H9 (cell line): ENCODE data around the gene ATP2B2. TPM values are rescaled to one million over a fixed set of nuclear protein-coding genes. Genes with fewer than 3 reads are reported as not detected.

Source experiments
- DNase-seq: peaks from one replicate; pipeline ENCODE4 v3.0.0-alpha.2; 2017
- H2AFZ ChIP-seq: one replicate; pipeline ENCODE4 v1.6.1; 2013; ENCODE audit warnings: mild to moderate bottlenecking, low read length, control low read depth, moderate library complexity
- H2AK5ac ChIP-seq: 2 replicates; pipeline ENCODE4 v1.6.1; 2013; ENCODE audit warnings: low read length, control low read depth, mixed read lengths; ENCODE audit not compliant: insufficient read length
- H2BK120ac ChIP-seq: one replicate; pipeline ENCODE4 v1.6.1; 2013; ENCODE audit warnings: low read depth, mild to moderate bottlenecking, low read length, control low read depth, inconsistent platforms; ENCODE audit not compliant: poor library complexity, severe bottlenecking
- H2BK12ac ChIP-seq: 2 replicates; pipeline ENCODE4 v1.6.1; 2013; ENCODE audit warnings: low read length, control low read depth, mixed read lengths, low read depth; ENCODE audit not compliant: insufficient read length
- H2BK15ac ChIP-seq: 2 replicates; pipeline ENCODE4 v1.6.1; 2013; ENCODE audit warnings: low read depth, low read length, control low read depth
- H2BK20ac ChIP-seq: one replicate; pipeline ENCODE4 v1.6.1; 2013; ENCODE audit warnings: low read depth, mild to moderate bottlenecking, low read length, control low read depth, inconsistent platforms; ENCODE audit not compliant: poor library complexity, severe bottlenecking
- H2BK5ac ChIP-seq: 2 replicates; pipeline ENCODE4 v1.6.1; 2013; ENCODE audit warnings: low read length, control low read depth, mixed read lengths; ENCODE audit not compliant: insufficient read length
- H3K14ac ChIP-seq: 2 replicates; pipeline ENCODE4 v1.6.1; 2013; ENCODE audit warnings: low read length, control low read depth; ENCODE audit not compliant: insufficient read depth
- H3K18ac ChIP-seq: 2 replicates; pipeline ENCODE4 v1.6.1; 2013; ENCODE audit warnings: low read depth, mild to moderate bottlenecking, mixed read lengths, low read length, control low read depth; ENCODE audit not compliant: insufficient read length
- H3K23ac ChIP-seq: 2 replicates; pipeline ENCODE4 v1.6.1; 2013; ENCODE audit warnings: low read length, control low read depth, mixed read lengths, low read depth; ENCODE audit not compliant: insufficient read length
- H3K23me2 ChIP-seq: 2 replicates; pipeline ENCODE4 v1.6.1; 2013; ENCODE audit warnings: low read depth, mild to moderate bottlenecking, mixed read lengths, low read length, control low read depth; ENCODE audit not compliant: insufficient read length, poor library complexity, severe bottlenecking
- H3K27ac ChIP-seq: 2 replicates; pipeline ENCODE4 v1.5.1; 2013; ENCODE audit warnings: low read length, control low read depth, mixed read lengths, low read depth; ENCODE audit not compliant: insufficient read length
- H3K27me3 ChIP-seq: 2 replicates; pipeline ENCODE4 v1.6.1; 2013; ENCODE audit warnings: low read length, control low read depth, inconsistent platforms; ENCODE audit not compliant: insufficient read depth
- H3K4ac ChIP-seq: 2 replicates; pipeline ENCODE4 v1.6.1; 2013; ENCODE audit warnings: low read depth, mild to moderate bottlenecking, control low read depth, inconsistent platforms, low read length, moderate library complexity
- H3K4me1 ChIP-seq: 2 replicates; pipeline ENCODE4 v1.6.1; 2013; ENCODE audit warnings: low read length, control low read depth, inconsistent platforms; ENCODE audit not compliant: insufficient read depth
- H3K4me2 ChIP-seq: 2 replicates; pipeline ENCODE4 v1.6.1; 2013; ENCODE audit warnings: low read length, control low read depth, mixed read lengths; ENCODE audit not compliant: insufficient read length, insufficient read depth
- H3K56ac ChIP-seq: 2 replicates; pipeline ENCODE4 v1.6.1; 2013; ENCODE audit warnings: low read depth, mild to moderate bottlenecking, mixed read lengths, low read length, control low read depth; ENCODE audit not compliant: insufficient read length
- H3K79me1 ChIP-seq: 2 replicates; pipeline ENCODE4 v1.6.1; 2013; ENCODE audit warnings: low read depth, mild to moderate bottlenecking, moderate library complexity, low read length, control low read depth, inconsistent platforms; ENCODE audit not compliant: insufficient read depth, poor library complexity, severe bottlenecking
- H3K79me2 ChIP-seq: 2 replicates; pipeline ENCODE4 v1.6.1; 2013; ENCODE audit warnings: low read length, control low read depth, inconsistent platforms; ENCODE audit not compliant: insufficient read depth
- H3K9ac ChIP-seq: 2 replicates; pipeline ENCODE4 v1.6.1; 2013; ENCODE audit warnings: low read length, control low read depth, mixed read lengths; ENCODE audit not compliant: insufficient read length; ENCODE audit errors: extremely low read depth
- H3K9me3 ChIP-seq: one replicate; pipeline ENCODE4 v1.6.1; 2013; ENCODE audit warnings: low read depth, low read length, inconsistent platforms; ENCODE audit not compliant: control insufficient read depth
- H3T11ph ChIP-seq: one replicate; pipeline ENCODE4 v1.6.1; 2013; ENCODE audit warnings: mild to moderate bottlenecking, low read length, control low read depth, inconsistent platforms
- H4K20me1 ChIP-seq: one replicate; pipeline ENCODE4 v1.6.1; 2013; ENCODE audit not compliant: control insufficient read depth, insufficient read length, insufficient read depth
- H4K5ac ChIP-seq: 2 replicates; pipeline ENCODE4 v1.6.1; 2013; ENCODE audit warnings: low read depth, mild to moderate bottlenecking, mixed read lengths, low read length, control low read depth; ENCODE audit not compliant: insufficient read length
- H4K8ac ChIP-seq: replicated peaks from 2 replicates; pipeline ENCODE4 v1.6.1; 2013; ENCODE audit warnings: low read length, control low read depth, mixed read lengths, low read depth; ENCODE audit not compliant: insufficient read length
- H4K91ac ChIP-seq: 2 replicates; pipeline ENCODE4 v1.6.1; 2013; ENCODE audit warnings: low read depth, mild to moderate bottlenecking, moderate library complexity, mixed read lengths, low read length, control low read depth; ENCODE audit not compliant: insufficient read length
- H3K27ac Mint-ChIP-seq, 3 experiments: 2 replicates in 2 of 3; 3 replicates in 1 of 3; pipeline ENCODE4 v1.8.0; 2020 to 2021; ENCODE audit warnings: mixed read lengths in 3 of 3, mild to moderate bottlenecking in 1 of 3, moderate library complexity in 1 of 3
- H3K27me3 Mint-ChIP-seq: 2 replicates; pipeline ENCODE4 v1.8.0; 2021; ENCODE audit warnings: low read depth, mild to moderate bottlenecking, moderate library complexity, mixed read lengths
- H3K36me3 Mint-ChIP-seq, 3 experiments: 2 replicates in 2 of 3; 3 replicates in 1 of 3; pipeline ENCODE4 v1.8.0; 2020 to 2021; ENCODE audit warnings: low read depth in 3 of 3, mixed read lengths in 3 of 3; ENCODE audit not compliant: insufficient read depth in 1 of 3
- H3K4me1 Mint-ChIP-seq, 2 experiments: 2 replicates each; pipeline ENCODE4 v1.8.0; 2020; ENCODE audit warnings: mixed read lengths in 2 of 2
- H3K4me3 Mint-ChIP-seq, 2 experiments: 2 replicates in 1 of 2; 3 replicates in 1 of 2; pipeline ENCODE4 v1.8.0; 2020 to 2021; ENCODE audit warnings: mild to moderate bottlenecking in 2 of 2, mixed read lengths in 2 of 2, moderate library complexity in 1 of 2
- H3K9me3 Mint-ChIP-seq, 2 experiments: 2 replicates in 1 of 2; 3 replicates in 1 of 2; pipeline ENCODE4 v1.8.0; 2020; ENCODE audit warnings: mild to moderate bottlenecking in 2 of 2, mixed read lengths in 2 of 2, moderate library complexity in 1 of 2
- WGBS: extraction: QIAGEN DNeasy Blood & Tissue Kit; methylation state at CpG from one replicate; pipeline ENCODE4 v1.1.7; 2013; ENCODE audit warnings: missing lambda C conversion rate, low lambda C conversion rate, mixed read lengths; ENCODE audit not compliant: insufficient read length; ENCODE audit errors: extremely low coverage; 5-methylcytosine and 5-hydroxymethylcytosine counted together
- total RNA-seq: library from RNA; stranded (reverse); gene quantifications from 2 replicates; pipeline ENCODE4 v1.2.1, GENCODE V29; 2021
- TF ChIP-seq, protein P1 (sequence below): fragments of 200-600 bp; sonication (generic); conservative IDR thresholded peaks from 3 replicates; pipeline ENCODE4 v1.8.0; 2021; ENCODE audit warnings: antibody characterized with exemption, mild to moderate bottlenecking

ATP2B2 gene
- total RNA-seq, 1 experiment from 2014 or later = 0.33 TPM

DNA sequence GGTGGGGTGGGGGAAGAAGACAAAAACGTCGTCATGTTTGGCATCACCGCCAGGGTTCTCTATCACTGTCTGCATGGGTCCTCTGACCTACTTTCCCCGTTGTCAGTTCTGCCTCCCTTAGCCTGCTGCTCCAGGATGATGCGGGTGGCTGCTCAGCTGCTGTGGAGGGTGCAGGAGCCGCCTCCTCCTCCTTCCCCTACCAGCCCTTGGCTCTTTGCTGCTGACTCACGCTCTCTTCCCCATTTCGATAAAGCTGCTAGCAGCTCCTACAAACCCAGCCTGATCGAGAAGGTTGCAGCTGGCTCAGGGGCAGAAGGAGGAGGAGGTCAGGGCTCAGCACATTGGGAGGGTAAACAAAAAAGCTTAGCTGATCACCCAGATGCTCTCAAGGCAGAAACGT lies 135.0 kb downstream of the ATP2B2 start:
- Histone ChIP-seq H3K4ac (no peak overlapping the region), H3K23ac (no peak overlapping the region), H3K9me3 (no peaks in the 10 kb centered on the region), H3K27me3 (no peaks in the 10 kb centered on the region), H3K9ac (no peak overlapping the region), H3K4me2 (no peak overlapping the region), H2AFZ (no peak overlapping the region), H3K79me2 (no peaks in the 10 kb centered on the region), H3K18ac (no peak overlapping the region), H3K79me1 (no peaks in the 10 kb centered on the region), H2BK120ac (no peak overlapping the region), H2BK12ac (no peak overlapping the region), H2BK20ac (no peak overlapping the region), H3K56ac (no peak overlapping the region), H2BK5ac (no peak overlapping the region), H2BK15ac (no peak overlapping the region), H3K4me1 (no peaks in the 10 kb centered on the region; the same call in 1 of the 2 replicates), H4K8ac (no peak overlapping the region), H3K23me2 (no peaks in the 10 kb centered on the region), H3K14ac (no peak overlapping the region), H3K27ac (no peak overlapping the region), H3T11ph (no peak overlapping the region), H4K20me1 (no peaks in the 10 kb centered on the region), H2AK5ac (no peak overlapping the region), H4K91ac (no peak overlapping the region), H4K5ac (no peak overlapping the region)
- H3K4me1 Mint-ChIP-seq = peaks cover 32 to 33% of the 10 kb centered on the region in 2 experiments
- H3K4me3 Mint-ChIP-seq = no peak overlapping the region
- DNase-seq = no peak
- TF ChIP-seq, protein P1, sequence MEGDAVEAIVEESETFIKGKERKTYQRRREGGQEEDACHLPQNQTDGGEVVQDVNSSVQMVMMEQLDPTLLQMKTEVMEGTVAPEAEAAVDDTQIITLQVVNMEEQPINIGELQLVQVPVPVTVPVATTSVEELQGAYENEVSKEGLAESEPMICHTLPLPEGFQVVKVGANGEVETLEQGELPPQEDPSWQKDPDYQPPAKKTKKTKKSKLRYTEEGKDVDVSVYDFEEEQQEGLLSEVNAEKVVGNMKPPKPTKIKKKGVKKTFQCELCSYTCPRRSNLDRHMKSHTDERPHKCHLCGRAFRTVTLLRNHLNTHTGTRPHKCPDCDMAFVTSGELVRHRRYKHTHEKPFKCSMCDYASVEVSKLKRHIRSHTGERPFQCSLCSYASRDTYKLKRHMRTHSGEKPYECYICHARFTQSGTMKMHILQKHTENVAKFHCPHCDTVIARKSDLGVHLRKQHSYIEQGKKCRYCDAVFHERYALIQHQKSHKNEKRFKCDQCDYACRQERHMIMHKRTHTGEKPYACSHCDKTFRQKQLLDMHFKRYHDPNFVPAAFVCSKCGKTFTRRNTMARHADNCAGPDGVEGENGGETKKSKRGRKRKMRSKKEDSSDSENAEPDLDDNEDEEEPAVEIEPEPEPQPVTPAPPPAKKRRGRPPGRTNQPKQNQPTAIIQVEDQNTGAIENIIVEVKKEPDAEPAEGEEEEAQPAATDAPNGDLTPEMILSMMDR = no peak
- H3K9me3 Mint-ChIP-seq = peaks cover 3 to 5% of the 10 kb centered on the region in 2 experiments; a peak in 3 of 5 replicates
- peaks cover 1% of the 10 kb centered on the region for H3K27me3 Mint-ChIP-seq
- H3K27ac Mint-ChIP-seq = peak overlapping the region in 1 of 3 experiments; percentile 6; a peak in 1 of 7 replicates
- no CpG with 5 or more reads among the region's 10 CpGs for WGBS
- H3K36me3 Mint-ChIP-seq = peaks cover 3 to 4% (median 4%) of the 10 kb centered on the region in 3 experiments; a peak in 5 of 7 replicates
